Thoracic aorta (tissue), 2 donors: Measurements from ENCODE around the gene DRAP1. TPM values are rescaled to one million over a fixed set of nuclear protein-coding genes. Genes with fewer than 3 reads are reported as not detected.
A peak's percentile ranks its signal among the peaks of the same experiment; 100 is the strongest.

ENCODE experiments used
- ATAC-seq: fragments of 150-250 bp; one replicate; pipeline ENCODE4 v1.8.0; 2017; ENCODE audit warnings: low read depth; ENCODE audit not compliant: insufficient number of reproducible peaks, low FRiP score
- DNase-seq: peaks from one replicate; pipeline ENCODE4 v3.0.0-alpha.2; 2020; ENCODE audit warnings: low spot score
- H3K27ac ChIP-seq, 2 donors: fragments of 200-600 bp; sonication (generic); 1 replicate in 1 of 2; 2 replicates in 1 of 2; pipeline ENCODE4 v1.5.1; 2016; ENCODE audit warnings: mild to moderate bottlenecking in 2 of 2, moderate library complexity in 2 of 2
- H3K27me3 ChIP-seq: fragments of 200-600 bp; sonication (generic); replicated peaks from 2 replicates; pipeline ENCODE4 v1.6.0; 2016; ENCODE audit warnings: mild to moderate bottlenecking; ENCODE audit not compliant: insufficient read depth
- H3K36me3 ChIP-seq: fragments of 200-600 bp; sonication (generic); one replicate; pipeline ENCODE4 v1.5.1; 2016
- H3K4me1 ChIP-seq, 2 donors: fragments of 200-600 bp; sonication (generic); 1 replicate in 1 of 2; 2 replicates in 1 of 2; pipeline versions ENCODE4 v1.5.1 to v1.6.0; 2016; ENCODE audit warnings: low read depth in 2 of 2, mild to moderate bottlenecking in 1 of 2; ENCODE audit not compliant: control insufficient read depth in 1 of 2
- H3K4me3 ChIP-seq: fragments of 200-600 bp; sonication (generic); 2 replicates; pipeline ENCODE4 v1.5.1; 2016; ENCODE audit warnings: mild to moderate bottlenecking
- H3K9me3 ChIP-seq: fragments of 200-600 bp; sonication (generic); 2 replicates; pipeline ENCODE4 v1.5.1; 2016
- CTCF ChIP-seq: fragments of 200-600 bp; sonication (generic); IDR thresholded peaks from one replicate; pipeline ENCODE4 v1.5.1; 2019; ENCODE audit warnings: antibody characterized with exemption
- total RNA-seq, 2 donors: library from RNA; depleted of rRNA; stranded (reverse); fragments of >200 nt; gene quantifications; one replicate each; pipeline versions ENCODE4 v1.1.0 to v1.2.3, GENCODE V29; 2016

Gene DRAP1
- total RNA-seq, 2 donors from 2014 or later, result 82.5 to 91.2 TPM

GRCh38 chr11:65907878-65908277 lies 11.3 kb upstream of the DRAP1 start:
- Histone ChIP-seq H3K4me1 (peaks cover 7 to 18% of the 10 kb centered on the region in 2 donors), H3K27me3 (no peaks in the 10 kb centered on the region), H3K4me3 (no peak overlapping the region), H3K27ac (no peak overlapping the region), H3K9me3 (no peaks in the 10 kb centered on the region), H3K36me3 (no peaks in the 10 kb centered on the region)
- no peak for TF ChIP-seq CTCF
- no peak for ATAC-seq
- no peak for DNase-seq

DNA sequence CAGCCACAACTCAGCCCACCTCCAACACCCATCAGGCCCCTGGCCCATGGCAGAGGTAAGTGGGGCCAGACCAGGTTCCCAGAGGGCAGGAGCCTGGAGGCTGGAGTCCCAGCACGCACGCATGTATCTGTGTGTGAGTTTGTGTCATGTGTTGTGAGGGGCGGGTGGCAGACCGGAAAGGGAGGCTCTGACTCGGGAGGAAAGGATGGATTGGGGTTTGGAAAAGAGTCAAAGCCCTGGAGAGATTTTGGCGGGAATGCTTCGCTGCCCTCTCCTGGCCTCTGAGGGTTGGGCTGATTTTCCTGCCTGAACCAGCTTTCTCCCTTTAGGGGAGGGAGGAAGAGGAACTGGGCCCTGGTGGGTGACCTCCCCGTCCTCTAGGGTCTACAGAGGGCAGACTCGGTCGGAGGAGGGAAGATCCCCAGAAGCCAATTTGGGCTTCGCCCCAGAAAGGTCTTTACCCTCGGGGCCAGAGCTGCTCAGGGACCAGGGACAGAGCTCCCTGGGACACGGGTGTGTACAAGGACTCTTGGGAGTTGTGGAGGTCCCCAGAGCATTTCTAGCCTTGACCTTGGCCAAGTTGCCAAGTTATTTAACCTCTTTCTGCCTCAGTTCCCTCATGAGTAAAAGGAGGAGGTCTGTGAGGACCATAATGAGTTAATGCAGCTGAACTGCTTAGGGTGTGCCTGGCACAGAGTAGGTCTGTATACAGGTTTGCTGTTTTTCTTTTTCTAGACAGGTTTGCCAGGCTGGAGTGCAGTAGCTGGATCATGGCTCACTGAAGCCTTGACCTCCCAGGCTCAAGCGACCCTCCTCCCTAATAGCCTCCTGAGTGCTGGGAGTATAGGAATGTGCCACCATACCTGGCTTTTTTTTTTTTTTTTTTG lies 7.3 kb upstream of the DRAP1 start:
- Histone ChIP-seq H3K4me1 (peaks cover 25 to 42% of the 10 kb centered on the region in 2 donors), H3K9me3 (no peaks in the 10 kb centered on the region), H3K4me3 (peak overlapping the region; percentile 17), H3K27me3 (no peaks in the 10 kb centered on the region), H3K36me3 (no peaks in the 10 kb centered on the region), H3K27ac (peak overlapping the region in 1 of 2 donors; percentile 29)
- DNase-seq (no peak), ATAC-seq (peak; percentile 24)
- TF ChIP-seq CTCF, result peak; percentile 24

GRCh38 chr11:65912845-65913244 lies 6.4 kb upstream of the DRAP1 start:
- H3K27me3 ChIP-seq, result no peaks in the 10 kb centered on the region
- H3K27ac ChIP-seq, result peak overlapping the region in 1 of 2 donors; percentile 11
- no peak for TF ChIP-seq CTCF
- DNase-seq (no peak), ATAC-seq (no peak)
- H3K36me3 ChIP-seq, result no peaks in the 10 kb centered on the region
- H3K4me3 ChIP-seq, result no peak overlapping the region
- H3K9me3 ChIP-seq, result no peaks in the 10 kb centered on the region
- H3K4me1 ChIP-seq, result peaks cover 35 to 52% of the 10 kb centered on the region in 2 donors

DNA sequence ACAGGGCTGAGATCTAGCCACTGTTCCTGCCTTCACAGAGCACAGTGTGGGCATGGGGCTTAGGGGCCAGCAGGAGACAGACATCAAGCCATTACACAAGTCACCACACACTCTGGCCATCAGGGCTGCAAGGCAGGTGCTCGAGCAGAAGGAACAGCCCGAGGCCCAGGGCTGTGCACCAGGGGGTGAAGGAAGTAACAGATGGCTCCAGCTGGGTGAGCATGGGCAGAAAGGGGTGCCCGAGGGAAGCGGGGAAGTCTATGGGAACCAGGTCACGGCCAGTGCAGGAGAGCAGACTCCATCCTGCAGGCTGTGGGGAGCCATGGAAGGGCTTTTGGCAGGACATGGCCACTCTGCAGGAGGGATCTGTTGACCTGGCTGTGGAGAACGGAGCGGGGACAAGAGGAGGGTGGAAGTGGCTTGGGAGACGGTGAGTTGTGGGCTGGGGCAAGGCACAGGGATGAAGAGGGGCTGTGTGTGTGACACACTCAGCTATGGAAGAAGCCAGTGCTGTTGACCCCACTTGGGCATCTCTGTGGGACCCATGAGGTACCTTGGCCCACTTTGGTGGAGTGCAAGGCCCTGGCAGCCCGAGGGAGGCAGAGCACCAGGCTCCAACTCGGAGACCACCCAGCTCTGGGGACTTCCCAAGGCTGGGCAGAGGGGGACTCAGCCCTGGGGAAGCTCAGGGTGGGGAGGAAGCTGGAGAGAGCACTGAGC lies 4.0 kb upstream of the DRAP1 start:
- Histone ChIP-seq H3K4me1 (peaks cover 41 to 58% of the 10 kb centered on the region in 2 donors), H3K36me3 (no peaks in the 10 kb centered on the region), H3K4me3 (peak overlapping the region; percentile 100), H3K27ac (peak overlapping the region; percentile 91 to 96), H3K9me3 (no peaks in the 10 kb centered on the region), H3K27me3 (no peaks in the 10 kb centered on the region)
- ATAC-seq, result no peak
- no peak for TF ChIP-seq CTCF
- no peak for DNase-seq

GRCh38 chr11:65915821-65916251 lies 3.4 kb upstream of the DRAP1 start:
- Histone ChIP-seq H3K4me3 (peak overlapping the region; percentile 100), H3K4me1 (peaks cover 47 to 64% of the 10 kb centered on the region in 2 donors), H3K36me3 (no peaks in the 10 kb centered on the region), H3K27me3 (no peaks in the 10 kb centered on the region), H3K27ac (peak overlapping the region; percentile 91 to 96), H3K9me3 (no peaks in the 10 kb centered on the region)
- peak; percentile 63 for ATAC-seq
- DNase-seq, result peak; percentile 87
- no peak for TF ChIP-seq CTCF
